MG63 (cell line): ENCODE measurements around the gene EFNB3. TPM values are rescaled to one million over a fixed set of nuclear protein-coding genes. Genes with fewer than 3 reads are reported as not detected.

ENCODE experiments used
- DNase-seq: peaks from one replicate; pipeline ENCODE4 v3.0.0-alpha.2; 2020
- H3K27me3 ChIP-seq: fragments of 250-450 bp; sonication (Bioruptor Pico); 2 replicates; pipeline ENCODE4 v1.5.1; 2020; ENCODE audit warnings: mild to moderate bottlenecking, moderate library complexity
- H3K36me3 ChIP-seq: fragments of 250-450 bp; sonication (Bioruptor Pico); 2 replicates; pipeline ENCODE4 v1.5.1; 2020; ENCODE audit warnings: mild to moderate bottlenecking, moderate library complexity
- H3K4me3 ChIP-seq: fragments of 250-450 bp; sonication (Bioruptor Pico); 2 replicates; pipeline ENCODE4 v1.5.1; 2020; ENCODE audit warnings: mild to moderate bottlenecking, moderate library complexity
- H3K9me3 ChIP-seq: fragments of 250-450 bp; sonication (Bioruptor Pico); 2 replicates; pipeline ENCODE4 v1.5.1; 2020; ENCODE audit warnings: mild to moderate bottlenecking, moderate library complexity
- total RNA-seq: library from RNA; depleted of rRNA; stranded (reverse); fragments of >200 nt; shearing (Covaris generic); gene quantifications from 2 replicates; pipeline ENCODE4 v1.2.3, GENCODE V29; 2014; ENCODE audit warnings: low replicate concordance; rRNA removed

Gene EFNB3
- 0.53 TPM in 1 of 2 replicates, not detected in the other for total RNA-seq

- peak; percentile 26 for DNase-seq
- H3K4me3 ChIP-seq: peak within 1 kb of the TSS; percentile 20
- no peaks in the 10 kb centered on the region; the same call in 1 of the 2 replicates for H3K36me3 ChIP-seq
- H3K27me3 ChIP-seq: peaks cover 30% of the 10 kb centered on the region
- no peaks in the 10 kb centered on the region for H3K9me3 ChIP-seq
Observed at GRCh38 chr17:7704601-7705268, at the start of gene EFNB3. Gene EFNB3 (plus strand): TSS chr17:7705202. CDS start chr17:7705599, 397 bp downstream.

- Histone ChIP-seq H3K9me3 (no peaks in the 10 kb centered on the region), H3K36me3 (no peaks in the 10 kb centered on the region), H3K4me3 (no peak overlapping the region), H3K27me3 (no peaks in the 10 kb centered on the region)
- DNase-seq: no peak
Observed at GRCh38 chr17:7655541-7655840, 49.5 kb upstream of the EFNB3 start.

GRCh38 chr17:7656958-7657609, 47.9 kb upstream of the EFNB3 start:
- DNase-seq: no peak

GRCh38 chr17:7667656-7668406, 37.2 kb upstream of the EFNB3 start:
- Histone ChIP-seq H3K4me3 (no peak overlapping the region), H3K27me3 (no peaks in the 10 kb centered on the region), H3K36me3 (no peaks in the 10 kb centered on the region), H3K9me3 (no peaks in the 10 kb centered on the region)
- DNase-seq: no peak

More at GRCh38 chr17:7656958-7657609, 47.9 kb upstream of the EFNB3 start:
- no peaks in the 10 kb centered on the region for H3K9me3 ChIP-seq
- no peaks in the 10 kb centered on the region for H3K36me3 ChIP-seq
- no peaks in the 10 kb centered on the region for H3K27me3 ChIP-seq
- no peak overlapping the region for H3K4me3 ChIP-seq

GRCh38 chr17:7668482-7668881, 36.5 kb upstream of the EFNB3 start:
- Histone ChIP-seq H3K27me3 (no peaks in the 10 kb centered on the region), H3K9me3 (no peaks in the 10 kb centered on the region), H3K4me3 (no peak overlapping the region), H3K36me3 (no peaks in the 10 kb centered on the region)
- DNase-seq: no peak

GRCh38 chr17:7673239-7673638, 31.8 kb upstream of the EFNB3 start:
- H3K27me3 ChIP-seq: no peaks in the 10 kb centered on the region
- no peak for DNase-seq
- H3K4me3 ChIP-seq: no peak overlapping the region
- no peaks in the 10 kb centered on the region for H3K9me3 ChIP-seq
- no peaks in the 10 kb centered on the region for H3K36me3 ChIP-seq

- Histone ChIP-seq H3K36me3 (peaks cover 4% of the 10 kb centered on the region), H3K4me3 (no peak overlapping the region), H3K27me3 (no peaks in the 10 kb centered on the region), H3K9me3 (no peaks in the 10 kb centered on the region)
- DNase-seq: no peak
Observed at GRCh38 chr17:7674934-7675333, 30.1 kb upstream of the EFNB3 start.

- no peak for DNase-seq
- Histone ChIP-seq H3K36me3 (peaks cover 4% of the 10 kb centered on the region), H3K9me3 (no peaks in the 10 kb centered on the region), H3K4me3 (no peak overlapping the region), H3K27me3 (no peaks in the 10 kb centered on the region)
Observed at GRCh38 chr17:7676533-7676932, 28.5 kb upstream of the EFNB3 start.

GRCh38 chr17:7677388-7678067, 27.5 kb upstream of the EFNB3 start:
- H3K36me3 ChIP-seq: peaks cover 7% of the 10 kb centered on the region
- no peak for DNase-seq
- H3K27me3 ChIP-seq: no peaks in the 10 kb centered on the region
- no peak overlapping the region for H3K4me3 ChIP-seq
- H3K9me3 ChIP-seq: no peaks in the 10 kb centered on the region

GRCh38 chr17:7684851-7685532, 20.0 kb upstream of the EFNB3 start:
- no peak for DNase-seq
- H3K9me3 ChIP-seq: no peaks in the 10 kb centered on the region
- H3K27me3 ChIP-seq: no peaks in the 10 kb centered on the region
- peak overlapping the region; percentile 91 for H3K4me3 ChIP-seq
- H3K36me3 ChIP-seq: peaks cover 35% of the 10 kb centered on the region

- Histone ChIP-seq H3K27me3 (no peaks in the 10 kb centered on the region), H3K4me3 (peak overlapping the region; percentile 91), H3K9me3 (no peaks in the 10 kb centered on the region), H3K36me3 (peaks cover 35% of the 10 kb centered on the region)
- peak; percentile 94 for DNase-seq
Observed at GRCh38 chr17:7685533-7686221, 19.3 kb upstream of the EFNB3 start.

GRCh38 chr17:7686222-7687071, 18.6 kb upstream of the EFNB3 start:
- Histone ChIP-seq H3K27me3 (no peaks in the 10 kb centered on the region), H3K36me3 (peaks cover 35% of the 10 kb centered on the region), H3K4me3 (peak overlapping the region; percentile 91), H3K9me3 (no peaks in the 10 kb centered on the region)
- peak; percentile 82 for DNase-seq

GRCh38 chr17:7687072-7687907, 17.7 kb upstream of the EFNB3 start, which contains the start of gene TP53:
Gene TP53 (minus strand): TSS chr17:7687490. CDS start chr17:7676594, 10,896 bp downstream.
- DNase-seq: peak; percentile 89
- peaks cover 34% of the 10 kb centered on the region for H3K36me3 ChIP-seq
- H3K9me3 ChIP-seq: no peaks in the 10 kb centered on the region

More at GRCh38 chr17:7687072-7687907, 17.7 kb upstream of the EFNB3 start, which contains the start of gene TP53:
- peak within 1 kb of the TSS; percentile 91 for H3K4me3 ChIP-seq
- no peaks in the 10 kb centered on the region for H3K27me3 ChIP-seq
